ENCODE data around the gene STRAP.

DNA sequence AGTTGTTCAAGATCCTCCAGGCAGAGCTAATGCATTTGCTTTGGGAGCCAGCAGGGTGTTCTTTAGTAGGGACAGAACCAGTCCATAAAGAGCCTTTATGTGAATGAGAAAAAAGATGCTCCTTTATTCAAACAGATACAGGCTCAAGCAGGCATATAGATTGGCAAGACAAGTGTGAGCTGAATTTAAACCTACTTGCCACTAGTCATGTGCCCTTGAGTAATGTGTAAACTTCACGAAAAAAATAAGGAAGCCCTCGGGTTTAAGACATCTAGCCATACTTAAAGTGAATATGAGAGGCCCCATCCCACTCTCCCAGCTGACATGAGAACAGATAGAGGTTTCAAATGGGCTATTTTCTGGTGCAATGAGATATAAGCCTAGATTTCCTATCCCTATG lies 43.1 kb upstream of the STRAP start:
- TF ChIP-seq, protein P1, sequence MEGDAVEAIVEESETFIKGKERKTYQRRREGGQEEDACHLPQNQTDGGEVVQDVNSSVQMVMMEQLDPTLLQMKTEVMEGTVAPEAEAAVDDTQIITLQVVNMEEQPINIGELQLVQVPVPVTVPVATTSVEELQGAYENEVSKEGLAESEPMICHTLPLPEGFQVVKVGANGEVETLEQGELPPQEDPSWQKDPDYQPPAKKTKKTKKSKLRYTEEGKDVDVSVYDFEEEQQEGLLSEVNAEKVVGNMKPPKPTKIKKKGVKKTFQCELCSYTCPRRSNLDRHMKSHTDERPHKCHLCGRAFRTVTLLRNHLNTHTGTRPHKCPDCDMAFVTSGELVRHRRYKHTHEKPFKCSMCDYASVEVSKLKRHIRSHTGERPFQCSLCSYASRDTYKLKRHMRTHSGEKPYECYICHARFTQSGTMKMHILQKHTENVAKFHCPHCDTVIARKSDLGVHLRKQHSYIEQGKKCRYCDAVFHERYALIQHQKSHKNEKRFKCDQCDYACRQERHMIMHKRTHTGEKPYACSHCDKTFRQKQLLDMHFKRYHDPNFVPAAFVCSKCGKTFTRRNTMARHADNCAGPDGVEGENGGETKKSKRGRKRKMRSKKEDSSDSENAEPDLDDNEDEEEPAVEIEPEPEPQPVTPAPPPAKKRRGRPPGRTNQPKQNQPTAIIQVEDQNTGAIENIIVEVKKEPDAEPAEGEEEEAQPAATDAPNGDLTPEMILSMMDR (conservative IDR thresholded peaks at IDR 0.05), result no peak
- TF ChIP-seq EZH2 (IDR thresholded peaks at IDR 0.05; ENCODE audit: low read depth), result no peak
